ENCODE results near the gene ZFHX3.
A peak's percentile ranks its signal among the peaks of the same experiment; 100 is the strongest.

Gene ZFHX3

GRCh38 chr16:73067671-73068540 lies 20.0 kb upstream of the ZFHX3 start:
- DNase-seq, result no peak

GRCh38 chr16:73066927-73067670 lies 19.2 kb upstream of the ZFHX3 start:
- no peak for DNase-seq

- DNase-seq, result no peak
These were observed 18.5 kb upstream of the ZFHX3 start for GRCh38 chr16:73066331-73066926.

- DNase-seq, result no peak
These were observed 17.9 kb upstream of the ZFHX3 start for GRCh38 chr16:73065632-73066330.

GRCh38 chr16:73064994-73065545 lies 17.1 kb upstream of the ZFHX3 start:
- no peak for DNase-seq

- DNase-seq, result no peak
These were observed 16.5 kb upstream of the ZFHX3 start for GRCh38 chr16:73064212-73064993.

GRCh38 chr16:73063854-73064211 lies 15.9 kb upstream of the ZFHX3 start:
- no peak for DNase-seq

- DNase-seq, result no peak
These were observed 15.1 kb upstream of the ZFHX3 start for GRCh38 chr16:73062743-73063733.

GRCh38 chr16:73062001-73062616 lies 14.2 kb upstream of the ZFHX3 start:
- no peak for DNase-seq

GRCh38 chr16:73060892-73061490 lies 13.1 kb upstream of the ZFHX3 start:
- no peak for DNase-seq

- no peak for DNase-seq
These were observed 12.1 kb upstream of the ZFHX3 start for GRCh38 chr16:73059779-73060615.

- DNase-seq, result peak; percentile 4
These were observed 10.9 kb upstream of the ZFHX3 start for GRCh38 chr16:73058616-73059409.

GRCh38 chr16:73058221-73058615 lies 10.3 kb upstream of the ZFHX3 start:
- DNase-seq, result peak; percentile 9

GRCh38 chr16:73057291-73058210 lies 9.6 kb upstream of the ZFHX3 start:
- DNase-seq, result no peak

- no peak for DNase-seq
These were observed 9.0 kb upstream of the ZFHX3 start for GRCh38 chr16:73056921-73057290.

- no peak for DNase-seq
These were observed 8.5 kb upstream of the ZFHX3 start for GRCh38 chr16:73056448-73056847.
